B cell (primary cell): Measurements from ENCODE around the gene NTM. TPM values are rescaled to one million over a fixed set of nuclear protein-coding genes. Genes with fewer than 3 reads are reported as not detected.

ENCODE experiments used
- ATAC-seq: fragments of 200-7000 bp; cut with Tn5 transposase; one replicate; pipeline ENCODE4 v1.10.0; 2021; ENCODE audit warnings: low read depth, mild to moderate bottlenecking, moderate number of reproducible peaks, moderate library complexity
- CTCF ChIA-PET: fragments of 350-600 bp; sonication (Branson Sonifier 250); formaldehyde crosslinking; loops from one replicate; lab custom pipeline; 2021; ENCODE audit warnings: antibody characterized with exemption, inconsistent platforms; lab: Charles Lee
- POLR2A ChIA-PET: fragments of 350-600 bp; sonication (Branson Sonifier 250); formaldehyde crosslinking; loops from one replicate; lab custom pipeline; 2021; ENCODE audit warnings: antibody characterized with exemption; lab: Charles Lee
- DNase-seq: peaks from one replicate; pipeline ENCODE4 v3.0.0; 2013
- H2AFZ ChIP-seq: 2 replicates; pipeline ENCODE4 v1.6.1; 2012; ENCODE audit warnings: mild to moderate bottlenecking, low read depth, low read length; ENCODE audit not compliant: insufficient read depth, poor library complexity, severe bottlenecking
- H3K27ac ChIP-seq, 2 donors: 1 replicate in 1 of 2; 2 replicates in 1 of 2; pipeline ENCODE4 v1.5.1; 2012 to 2013; ENCODE audit warnings: low read length in 2 of 2, mild to moderate bottlenecking in 2 of 2, moderate library complexity in 1 of 2
- H3K27me3 ChIP-seq, 4 experiments: fragments of 200-600 bp in 1 of 4; sonication (generic) in 1 of 4; replicated peaks in 1 of 4; 1 replicate in 2 of 4; 2 replicates in 2 of 4; pipeline versions ENCODE4 v1.6.1 to v1.7.0; 2013 to 2016; ENCODE audit warnings: low read length in 3 of 4, mild to moderate bottlenecking in 2 of 4, mixed read lengths in 1 of 4, moderate library complexity in 1 of 4; ENCODE audit not compliant: insufficient read depth in 4 of 4, control insufficient read depth in 3 of 4; ENCODE audit errors: control extremely low read depth in 1 of 4
- H3K36me3 ChIP-seq, 2 experiments: replicated peaks in 1 of 2; 1 replicate in 1 of 2; 2 replicates in 1 of 2; pipeline versions ENCODE4 v1.6.1 to v1.7.1; 2013; ENCODE audit warnings: low read length in 1 of 2; ENCODE audit not compliant: insufficient read depth in 2 of 2, control insufficient read depth in 1 of 2; ENCODE audit errors: control extremely low read depth in 1 of 2, extremely low read depth in 1 of 2
- H3K4me1 ChIP-seq, 2 donors: fragments of 200-600 bp in 1 of 2; sonication (generic) in 1 of 2; 1 replicate in 1 of 2; 2 replicates in 1 of 2; pipeline versions ENCODE4 v1.5.1 to v1.6.1; 2013 to 2017; ENCODE audit warnings: low read length in 2 of 2; ENCODE audit not compliant: control insufficient read depth in 2 of 2, insufficient read depth in 2 of 2
- H3K4me2 ChIP-seq: replicated peaks from 2 replicates; pipeline ENCODE3; 2012; ENCODE audit warnings: mild to moderate bottlenecking, low read depth, low read length; ENCODE audit not compliant: poor library complexity, severe bottlenecking
- H3K4me3 ChIP-seq, 5 experiments: fragments of 200-600 bp in 1 of 5; sonication (generic) in 1 of 5; 1 replicate in 3 of 5; 2 replicates in 2 of 5; pipeline versions ENCODE4 v1.5.1 to v1.7.0; 2011 to 2016; ENCODE audit warnings: low read length in 4 of 5, mild to moderate bottlenecking in 4 of 5, low read depth in 2 of 5, control low read depth in 1 of 5, moderate library complexity in 1 of 5; ENCODE audit not compliant: insufficient read depth in 1 of 5; ENCODE audit errors: control extremely low read depth in 1 of 5, extremely low read depth in 1 of 5
- H3K79me2 ChIP-seq: fragments of 200-600 bp; sonication (generic); one replicate; pipeline ENCODE4 v1.6.0; 2016; ENCODE audit warnings: low read length; ENCODE audit not compliant: control insufficient read depth, insufficient read depth
- H3K9ac ChIP-seq: fragments of 200-600 bp; sonication (generic); 2 replicates; pipeline ENCODE4 v1.6.1; 2017; ENCODE audit warnings: mild to moderate bottlenecking, low read length, moderate library complexity
- H3K9me3 ChIP-seq, 3 donors: one replicate each; pipeline versions ENCODE4 v1.6.1 to v1.7.1; 2013; ENCODE audit warnings: low read length in 2 of 3; ENCODE audit not compliant: control insufficient read depth in 2 of 3, insufficient read depth in 1 of 3; ENCODE audit errors: control extremely low read depth in 1 of 3
- H4K20me1 ChIP-seq: 2 replicates; pipeline ENCODE4 v1.6.0; 2012; ENCODE audit warnings: mild to moderate bottlenecking, low read length; ENCODE audit not compliant: insufficient read depth, control insufficient read depth, poor library complexity, severe bottlenecking
- H3K27ac Mint-ChIP-seq: one replicate; pipeline ENCODE4 v1.8.0; 2021; ENCODE audit warnings: mixed read lengths
- H3K27me3 Mint-ChIP-seq: one replicate; pipeline ENCODE4 v1.8.0; 2021; ENCODE audit warnings: mixed read lengths
- H3K4me1 Mint-ChIP-seq: one replicate; pipeline ENCODE4 v1.8.0; 2021; ENCODE audit warnings: mixed read lengths
- H3K4me3 Mint-ChIP-seq: one replicate; pipeline ENCODE4 v1.8.0; 2021; ENCODE audit warnings: mixed read lengths
- H3K9me3 Mint-ChIP-seq: one replicate; pipeline ENCODE4 v1.8.0; 2022; ENCODE audit warnings: mixed read lengths; ENCODE audit not compliant: insufficient read depth
- EZH2 ChIP-seq: IDR thresholded peaks from 2 replicates; pipeline ENCODE4 v1.6.1; 2012; ENCODE audit warnings: borderline replicate concordance, low read depth, mild to moderate bottlenecking, moderate library complexity, low read length; ENCODE audit not compliant: insufficient read depth, poor library complexity, severe bottlenecking
- WGBS: methylation state at CpG from one replicate; pipeline ENCODE4 v1.1.5; 2013; ENCODE audit warnings: missing lambda C conversion rate; ENCODE audit not compliant: insufficient coverage; 5-methylcytosine and 5-hydroxymethylcytosine counted together
- intact Hi-C: fragments of 100-400 bp; cut with micrococcal nuclease; formaldehyde crosslinking; loops from one replicate; pipeline ENCODE4 v1.10.0; 2022
- polyA plus RNA-seq: library from polyadenylated mRNA; depleted of rRNA; stranded (reverse); fragments of >200 nt; gene quantifications from 2 replicates; pipeline ENCODE4 v1.2.3, GENCODE V29; 2012
- total RNA-seq, 2 donors: library from RNA; stranded (reverse); fragments of 120-200 nt in 1 of 2; gene quantifications; 1 replicate in 1 of 2; 2 replicates in 1 of 2; pipeline versions ENCODE4 v1.2.3 to v1.2.4, GENCODE V29; 2013 to 2022
- TF ChIP-seq, protein P1 (sequence below): fragments of 200-600 bp; IDR thresholded peaks from one replicate; pipeline ENCODE4 v1.8.0; 2022; ENCODE audit warnings: antibody characterized with exemption, mild to moderate bottlenecking

Gene NTM
- total and polyA plus RNA-seq, 2 donors (not counting 1 experiment from before 2014, with no cell fraction given), result not detected

DNA sequence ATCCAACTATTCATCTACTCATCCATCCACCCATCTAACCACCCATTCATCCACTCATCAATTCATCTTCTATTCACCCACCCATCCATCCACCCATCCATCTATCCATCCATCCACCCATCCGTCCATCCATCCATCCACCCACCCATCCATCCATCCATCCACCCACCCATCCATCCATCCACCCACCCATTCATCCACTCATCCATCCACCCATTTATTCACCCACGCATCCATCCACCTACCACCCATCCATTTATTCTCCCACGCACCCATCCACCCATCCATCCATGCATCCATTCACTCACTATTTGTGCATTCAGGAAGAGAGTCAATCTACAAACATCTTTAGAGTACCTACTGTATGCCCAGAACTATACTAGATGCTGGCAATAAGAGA is 482.3 kb downstream of the NTM start:
- no peak overlapping the region for H3K27ac Mint-ChIP-seq
- Histone ChIP-seq H4K20me1 (no peaks in the 10 kb centered on the region), H3K27ac (no peak overlapping the region), H3K4me3 (no peak overlapping the region), H3K9me3 (no peaks in the 10 kb centered on the region), H3K4me2 (no peak overlapping the region), H3K27me3 (no peaks in the 10 kb centered on the region), H2AFZ (no peak overlapping the region), H3K79me2 (no peaks in the 10 kb centered on the region), H3K9ac (no peak overlapping the region), H3K4me1 (no peaks in the 10 kb centered on the region), H3K36me3 (no peaks in the 10 kb centered on the region)
- H3K9me3 Mint-ChIP-seq, result no peaks in the 10 kb centered on the region
- no peaks in the 10 kb centered on the region for H3K4me1 Mint-ChIP-seq
- POLR2A ChIA-PET, result no interaction called here
- ATAC-seq (no peak), DNase-seq (no peak)
- WGBS, result 86% methylated on average over 2 of the region's 3 CpGs
- no peaks in the 10 kb centered on the region for H3K27me3 Mint-ChIP-seq
- intact Hi-C loops, result no loop called here
- no peak overlapping the region for H3K4me3 Mint-ChIP-seq
- TF ChIP-seq EZH2, result no peak
- CTCF ChIA-PET, result no interaction called here

DNA sequence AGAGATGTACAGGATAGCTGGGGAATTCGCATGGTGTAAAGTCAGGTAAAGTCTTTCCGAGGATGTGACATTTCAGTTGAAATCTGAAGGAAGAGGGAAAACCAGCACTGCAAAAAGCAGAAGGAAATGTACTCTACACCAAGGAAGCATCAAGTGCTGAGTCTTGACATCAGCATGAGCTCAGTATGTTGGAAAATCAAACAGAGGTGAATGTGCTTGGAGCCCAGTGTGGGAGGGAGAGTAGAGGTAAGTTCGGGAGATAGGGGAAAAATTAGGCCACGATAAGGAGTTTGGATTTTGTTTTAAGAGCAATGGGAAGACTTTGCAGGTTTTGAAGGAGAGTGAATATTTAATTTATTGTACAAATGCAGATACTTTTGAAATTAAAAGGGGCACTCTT is 484.0 kb downstream of the NTM start:
- Histone ChIP-seq H3K27me3 (no peaks in the 10 kb centered on the region), H3K9me3 (no peaks in the 10 kb centered on the region), H3K36me3 (no peaks in the 10 kb centered on the region), H3K4me1 (no peaks in the 10 kb centered on the region), H4K20me1 (no peaks in the 10 kb centered on the region), H3K4me2 (no peak overlapping the region), H3K79me2 (no peaks in the 10 kb centered on the region), H2AFZ (no peak overlapping the region), H3K27ac (no peak overlapping the region), H3K4me3 (no peak overlapping the region), H3K9ac (no peak overlapping the region)
- no peak for TF ChIP-seq EZH2
- TF ChIP-seq, protein P1, sequence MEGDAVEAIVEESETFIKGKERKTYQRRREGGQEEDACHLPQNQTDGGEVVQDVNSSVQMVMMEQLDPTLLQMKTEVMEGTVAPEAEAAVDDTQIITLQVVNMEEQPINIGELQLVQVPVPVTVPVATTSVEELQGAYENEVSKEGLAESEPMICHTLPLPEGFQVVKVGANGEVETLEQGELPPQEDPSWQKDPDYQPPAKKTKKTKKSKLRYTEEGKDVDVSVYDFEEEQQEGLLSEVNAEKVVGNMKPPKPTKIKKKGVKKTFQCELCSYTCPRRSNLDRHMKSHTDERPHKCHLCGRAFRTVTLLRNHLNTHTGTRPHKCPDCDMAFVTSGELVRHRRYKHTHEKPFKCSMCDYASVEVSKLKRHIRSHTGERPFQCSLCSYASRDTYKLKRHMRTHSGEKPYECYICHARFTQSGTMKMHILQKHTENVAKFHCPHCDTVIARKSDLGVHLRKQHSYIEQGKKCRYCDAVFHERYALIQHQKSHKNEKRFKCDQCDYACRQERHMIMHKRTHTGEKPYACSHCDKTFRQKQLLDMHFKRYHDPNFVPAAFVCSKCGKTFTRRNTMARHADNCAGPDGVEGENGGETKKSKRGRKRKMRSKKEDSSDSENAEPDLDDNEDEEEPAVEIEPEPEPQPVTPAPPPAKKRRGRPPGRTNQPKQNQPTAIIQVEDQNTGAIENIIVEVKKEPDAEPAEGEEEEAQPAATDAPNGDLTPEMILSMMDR, result no peak
- H3K27me3 Mint-ChIP-seq, result no peaks in the 10 kb centered on the region
- intact Hi-C loops, result no loop called here
- H3K9me3 Mint-ChIP-seq, result no peaks in the 10 kb centered on the region
- CTCF ChIA-PET, result no interaction called here
- POLR2A ChIA-PET, result no interaction called here
- no peaks in the 10 kb centered on the region for H3K4me1 Mint-ChIP-seq
- ATAC-seq (no peak), DNase-seq (no peak)
- H3K27ac Mint-ChIP-seq, result no peak overlapping the region
- 38% methylated on average over 4 of the region's 4 CpGs for WGBS
- no peak overlapping the region for H3K4me3 Mint-ChIP-seq
